Astrocyte (in vitro differentiated cells and primary cell): Measurements from ENCODE around the gene RIMOC1. TPM values are rescaled to one million over a fixed set of nuclear protein-coding genes. Genes with fewer than 3 reads are reported as not detected.

Experiments
- DNase-seq: peaks from one replicate; pipeline ENCODE4 v3.0.0-alpha.2; 2010; ENCODE audit warnings: low read depth
- FAIRE-seq: peaks from 2 replicates; lab custom pipeline; 2011; peaks lifted over from hg19 to GRCh38; lab: Jason Lieb, UNC
- H2AFZ ChIP-seq: 2 replicates; pipeline ENCODE4 v1.6.0; 2012; ENCODE audit warnings: low read depth, low read length, inconsistent platforms
- H3K27ac ChIP-seq: 2 replicates; pipeline ENCODE4 v1.5.1; 2011; ENCODE audit warnings: low read depth, low read length, inconsistent platforms
- H3K27me3 ChIP-seq: 2 replicates; pipeline ENCODE4 v1.6.0; 2011; ENCODE audit warnings: low read length, inconsistent platforms; ENCODE audit not compliant: insufficient read depth
- H3K36me3 ChIP-seq: 2 replicates; pipeline ENCODE4 v1.5.1; 2011; ENCODE audit warnings: low read length, inconsistent platforms; ENCODE audit not compliant: insufficient read depth
- H3K4me1 ChIP-seq: 2 replicates; pipeline ENCODE4 v1.5.1; 2011; ENCODE audit warnings: low read length, inconsistent platforms; ENCODE audit not compliant: insufficient read depth
- H3K4me2 ChIP-seq: 2 replicates; pipeline ENCODE4 v1.6.0; 2012; ENCODE audit warnings: low read length, inconsistent platforms
- H3K4me3 ChIP-seq: 2 replicates; pipeline ENCODE4 v1.5.1; 2011; ENCODE audit warnings: low read depth, mild to moderate bottlenecking, low read length, inconsistent platforms; ENCODE audit not compliant: insufficient read depth
- H3K79me2 ChIP-seq: 2 replicates; pipeline ENCODE4 v1.6.0; 2012; ENCODE audit warnings: mild to moderate bottlenecking, low read length, inconsistent platforms; ENCODE audit not compliant: insufficient read depth
- H3K9ac ChIP-seq: 2 replicates; pipeline ENCODE4 v1.6.0; 2012; ENCODE audit warnings: mild to moderate bottlenecking, low read length, inconsistent platforms
- H3K9me3 ChIP-seq: 2 replicates; pipeline ENCODE4 v1.5.1; 2012; ENCODE audit warnings: low read depth, mild to moderate bottlenecking, low read length, inconsistent platforms; ENCODE audit not compliant: insufficient read depth
- H4K20me1 ChIP-seq: 2 replicates; pipeline ENCODE4 v1.6.0; 2012; ENCODE audit warnings: low read length, inconsistent platforms; ENCODE audit not compliant: insufficient read depth
- H3K27ac Mint-ChIP-seq: one replicate; pipeline ENCODE4 v1.8.0; 2021; ENCODE audit warnings: mild to moderate bottlenecking, mixed read lengths; ENCODE audit not compliant: unreplicated experiment
- H3K27me3 Mint-ChIP-seq: one replicate; pipeline ENCODE4 v1.8.0; 2021; ENCODE audit warnings: low read depth, mixed read lengths; ENCODE audit not compliant: unreplicated experiment
- H3K36me3 Mint-ChIP-seq: one replicate; pipeline ENCODE4 v1.8.0; 2021; ENCODE audit warnings: low read depth, mixed read lengths; ENCODE audit not compliant: unreplicated experiment
- H3K4me1 Mint-ChIP-seq: one replicate; pipeline ENCODE4 v1.8.0; 2021; ENCODE audit warnings: low read depth, mixed read lengths; ENCODE audit not compliant: unreplicated experiment
- H3K4me3 Mint-ChIP-seq: one replicate; pipeline ENCODE4 v1.8.0; 2021; ENCODE audit warnings: mild to moderate bottlenecking, moderate library complexity, mixed read lengths; ENCODE audit not compliant: unreplicated experiment
- H3K9me3 Mint-ChIP-seq: one replicate; pipeline ENCODE4 v1.8.0; 2021; ENCODE audit warnings: mild to moderate bottlenecking, mixed read lengths; ENCODE audit not compliant: unreplicated experiment
- EZH2 ChIP-seq: IDR thresholded peaks from 2 replicates; pipeline ENCODE4 v1.6.1; 2012; ENCODE audit warnings: mild to moderate bottlenecking, low read length, inconsistent platforms; ENCODE audit not compliant: insufficient read depth
- total RNA-seq: library from RNA; stranded (reverse); gene quantifications from 2 replicates; pipeline ENCODE4 v1.2.1, GENCODE V29; 2021
- TF ChIP-seq, protein P1 (sequence below): IDR thresholded peaks from 2 replicates; pipeline ENCODE4 v1.5.1; 2011; ENCODE audit warnings: low read depth, mild to moderate bottlenecking, inconsistent platforms, low read length, moderate library complexity; ENCODE audit not compliant: insufficient read depth

Gene RIMOC1
- total RNA-seq, 1 donor from 2014 or later = 36.3 TPM

DNA sequence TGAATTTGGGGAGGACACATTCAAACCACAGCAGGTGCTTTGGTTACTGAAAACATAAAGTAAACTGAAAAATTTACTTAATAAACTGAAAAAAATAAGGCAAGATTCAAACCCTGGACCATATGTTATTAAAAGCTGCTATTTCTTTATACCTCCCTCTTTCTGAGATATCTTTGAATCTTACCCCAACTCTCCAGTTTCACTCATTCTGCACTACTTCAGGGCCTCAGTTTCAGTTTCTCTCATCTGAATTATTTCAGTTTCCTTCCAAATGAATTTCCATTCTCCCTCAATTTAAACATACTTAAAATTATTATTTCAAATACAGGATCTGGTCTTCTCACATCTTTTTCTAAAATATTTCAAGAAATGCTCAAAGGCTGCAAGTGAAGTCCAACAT lies 29.0 kb upstream of the RIMOC1 start:
- H3K4me2 ChIP-seq = no peak overlapping the region
- H3K4me3 ChIP-seq = no peak overlapping the region
- FAIRE-seq (no peak), DNase-seq (no peak)
- H4K20me1 ChIP-seq = no peaks in the 10 kb centered on the region
- H3K27me3 ChIP-seq = no peaks in the 10 kb centered on the region
- no peaks in the 10 kb centered on the region for H3K79me2 ChIP-seq
- no peak overlapping the region for H3K4me3 Mint-ChIP-seq
- no peaks in the 10 kb centered on the region for H3K9me3 ChIP-seq
- no peak overlapping the region for H3K27ac Mint-ChIP-seq
- H3K36me3 ChIP-seq = no peaks in the 10 kb centered on the region
- peaks cover 11% of the 10 kb centered on the region for H3K4me1 ChIP-seq
- no peak overlapping the region for H2AFZ ChIP-seq
- no peaks in the 10 kb centered on the region for H3K9me3 Mint-ChIP-seq
- H3K9ac ChIP-seq = no peak overlapping the region
- TF ChIP-seq EZH2 = no peak
- TF ChIP-seq, protein P1, sequence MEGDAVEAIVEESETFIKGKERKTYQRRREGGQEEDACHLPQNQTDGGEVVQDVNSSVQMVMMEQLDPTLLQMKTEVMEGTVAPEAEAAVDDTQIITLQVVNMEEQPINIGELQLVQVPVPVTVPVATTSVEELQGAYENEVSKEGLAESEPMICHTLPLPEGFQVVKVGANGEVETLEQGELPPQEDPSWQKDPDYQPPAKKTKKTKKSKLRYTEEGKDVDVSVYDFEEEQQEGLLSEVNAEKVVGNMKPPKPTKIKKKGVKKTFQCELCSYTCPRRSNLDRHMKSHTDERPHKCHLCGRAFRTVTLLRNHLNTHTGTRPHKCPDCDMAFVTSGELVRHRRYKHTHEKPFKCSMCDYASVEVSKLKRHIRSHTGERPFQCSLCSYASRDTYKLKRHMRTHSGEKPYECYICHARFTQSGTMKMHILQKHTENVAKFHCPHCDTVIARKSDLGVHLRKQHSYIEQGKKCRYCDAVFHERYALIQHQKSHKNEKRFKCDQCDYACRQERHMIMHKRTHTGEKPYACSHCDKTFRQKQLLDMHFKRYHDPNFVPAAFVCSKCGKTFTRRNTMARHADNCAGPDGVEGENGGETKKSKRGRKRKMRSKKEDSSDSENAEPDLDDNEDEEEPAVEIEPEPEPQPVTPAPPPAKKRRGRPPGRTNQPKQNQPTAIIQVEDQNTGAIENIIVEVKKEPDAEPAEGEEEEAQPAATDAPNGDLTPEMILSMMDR = no peak
- peaks cover 6% of the 10 kb centered on the region for H3K4me1 Mint-ChIP-seq
- no peaks in the 10 kb centered on the region for H3K27me3 Mint-ChIP-seq
- no peaks in the 10 kb centered on the region for H3K36me3 Mint-ChIP-seq
- no peak overlapping the region for H3K27ac ChIP-seq

DNA sequence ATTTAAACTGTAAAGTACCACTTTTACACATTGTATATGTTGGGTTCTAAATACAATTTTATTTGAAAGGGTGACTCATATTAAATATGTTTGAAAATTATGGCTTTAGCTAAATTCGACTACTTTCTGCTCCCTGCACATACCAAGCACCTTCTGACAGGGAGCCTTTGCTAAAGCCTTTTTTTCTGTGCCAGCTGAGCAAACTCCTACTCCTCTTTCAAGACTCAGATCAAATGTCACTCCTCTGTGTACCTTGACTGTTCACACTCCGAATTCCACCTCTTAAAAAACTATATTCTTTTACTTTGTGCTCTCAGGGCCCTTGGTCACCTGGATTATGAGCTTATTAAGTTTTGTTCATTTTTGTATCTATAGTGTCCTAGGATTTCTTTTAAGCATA lies 27.5 kb upstream of the RIMOC1 start:
- DNase-seq (no peak), FAIRE-seq (no peak)
- no peaks in the 10 kb centered on the region for H3K27me3 Mint-ChIP-seq
- Histone ChIP-seq H3K27ac (no peak overlapping the region), H3K9ac (no peak overlapping the region), H3K4me2 (no peak overlapping the region), H3K36me3 (no peaks in the 10 kb centered on the region), H2AFZ (no peak overlapping the region), H3K4me1 (peaks cover 1% of the 10 kb centered on the region), H3K79me2 (no peaks in the 10 kb centered on the region), H3K9me3 (no peaks in the 10 kb centered on the region), H3K27me3 (no peaks in the 10 kb centered on the region), H4K20me1 (no peaks in the 10 kb centered on the region), H3K4me3 (no peak overlapping the region)
- no peak overlapping the region for H3K27ac Mint-ChIP-seq
- no peaks in the 10 kb centered on the region for H3K9me3 Mint-ChIP-seq
- H3K4me3 Mint-ChIP-seq = no peak overlapping the region
- peaks cover 6% of the 10 kb centered on the region for H3K4me1 Mint-ChIP-seq
- TF ChIP-seq, protein P1 = no peak
- TF ChIP-seq EZH2 = no peak
- H3K36me3 Mint-ChIP-seq = no peaks in the 10 kb centered on the region

DNA sequence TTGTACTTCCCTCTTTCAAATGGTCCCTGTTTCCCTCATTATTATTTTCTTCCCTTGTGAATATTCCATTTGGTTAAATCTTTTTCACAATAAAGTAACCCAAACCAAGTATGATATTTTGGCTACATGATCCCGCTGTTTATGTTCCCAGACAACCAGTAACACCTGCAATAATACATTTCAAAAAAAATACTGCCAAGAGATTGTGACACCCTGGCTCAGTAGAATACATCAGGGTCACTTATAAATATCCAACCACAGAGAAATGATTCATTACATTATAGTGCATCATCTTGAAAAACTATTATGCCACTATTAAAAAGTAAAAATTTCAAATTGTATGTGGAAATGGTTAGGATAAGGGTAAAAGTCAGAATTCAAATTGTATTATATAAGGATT lies 26.7 kb upstream of the RIMOC1 start:
- H3K36me3 ChIP-seq = no peaks in the 10 kb centered on the region
- no peaks in the 10 kb centered on the region for H3K79me2 ChIP-seq
- Mint-ChIP-seq H3K4me3 (no peak overlapping the region), H3K27me3 (no peaks in the 10 kb centered on the region), H3K36me3 (no peaks in the 10 kb centered on the region), H3K27ac (no peak overlapping the region), H3K4me1 (peaks cover 6% of the 10 kb centered on the region), H3K9me3 (no peaks in the 10 kb centered on the region)
- no peak for DNase-seq
- no peak overlapping the region for H3K27ac ChIP-seq
- H3K4me1 ChIP-seq = no peaks in the 10 kb centered on the region
- TF ChIP-seq EZH2 = no peak
- TF ChIP-seq, protein P1 = no peak
- no peaks in the 10 kb centered on the region for H3K9me3 ChIP-seq
- H4K20me1 ChIP-seq = no peaks in the 10 kb centered on the region
- no peak overlapping the region for H2AFZ ChIP-seq
- H3K9ac ChIP-seq = no peak overlapping the region
- no peak overlapping the region for H3K4me2 ChIP-seq
- FAIRE-seq = no peak
- H3K4me3 ChIP-seq = no peak overlapping the region
- no peaks in the 10 kb centered on the region for H3K27me3 ChIP-seq
